OCI-LY3 (cell line): ENCODE results near the gene CNGB1.

Experiments
- CTCF ChIP-seq: fragments of 200-600, 300-600 bp; sonication (generic); IDR thresholded peaks from 2 replicates; pipeline ENCODE4 v1.5.1; 2014; ENCODE audit warnings: antibody characterized with exemption, low read length, low read depth
- EZH2phosphoT487 ChIP-seq: fragments of 200-600 bp; shearing (Covaris generic); IDR thresholded peaks from 2 replicates; pipeline ENCODE4 v1.6.1; 2018; ENCODE audit warnings: antibody characterized with exemption, mixed run types, low read depth

- TF ChIP-seq CTCF, result no peak
- TF ChIP-seq EZH2phosphoT487, result no peak
These were observed 47.5 kb downstream of the CNGB1 start for GRCh38 chr16:57923418-57923817.
